GM12874 (cell line): ENCODE results near the gene SDK1.

Experiments
- TF ChIP-seq, protein P1 (sequence below): IDR thresholded peaks from 2 replicates; pipeline ENCODE4 v1.5.1; 2011; ENCODE audit warnings: low read depth, mild to moderate bottlenecking, control low read depth, low read length, moderate library complexity; ENCODE audit not compliant: insufficient read depth

Gene SDK1

DNA sequence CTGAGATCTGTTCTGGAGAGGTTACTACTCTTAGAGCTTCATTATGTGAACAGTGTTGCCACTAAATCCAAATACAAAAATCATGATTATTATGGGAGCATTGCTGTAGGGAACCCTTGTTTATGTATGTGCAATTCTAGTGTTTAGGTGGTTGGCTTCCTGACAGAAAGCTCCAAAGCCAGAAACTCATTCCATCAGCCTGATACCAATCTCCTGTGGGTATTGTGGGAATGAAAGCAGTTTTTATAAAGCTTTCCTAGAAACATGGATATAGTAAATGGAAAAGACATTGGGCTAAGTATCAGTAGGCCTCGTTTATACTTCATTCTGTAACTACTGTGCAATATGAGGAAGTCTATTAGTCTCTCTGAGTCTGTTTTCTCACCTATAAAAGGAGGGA, 6.4 kb downstream of the SDK1 start:
- TF ChIP-seq, protein P1, sequence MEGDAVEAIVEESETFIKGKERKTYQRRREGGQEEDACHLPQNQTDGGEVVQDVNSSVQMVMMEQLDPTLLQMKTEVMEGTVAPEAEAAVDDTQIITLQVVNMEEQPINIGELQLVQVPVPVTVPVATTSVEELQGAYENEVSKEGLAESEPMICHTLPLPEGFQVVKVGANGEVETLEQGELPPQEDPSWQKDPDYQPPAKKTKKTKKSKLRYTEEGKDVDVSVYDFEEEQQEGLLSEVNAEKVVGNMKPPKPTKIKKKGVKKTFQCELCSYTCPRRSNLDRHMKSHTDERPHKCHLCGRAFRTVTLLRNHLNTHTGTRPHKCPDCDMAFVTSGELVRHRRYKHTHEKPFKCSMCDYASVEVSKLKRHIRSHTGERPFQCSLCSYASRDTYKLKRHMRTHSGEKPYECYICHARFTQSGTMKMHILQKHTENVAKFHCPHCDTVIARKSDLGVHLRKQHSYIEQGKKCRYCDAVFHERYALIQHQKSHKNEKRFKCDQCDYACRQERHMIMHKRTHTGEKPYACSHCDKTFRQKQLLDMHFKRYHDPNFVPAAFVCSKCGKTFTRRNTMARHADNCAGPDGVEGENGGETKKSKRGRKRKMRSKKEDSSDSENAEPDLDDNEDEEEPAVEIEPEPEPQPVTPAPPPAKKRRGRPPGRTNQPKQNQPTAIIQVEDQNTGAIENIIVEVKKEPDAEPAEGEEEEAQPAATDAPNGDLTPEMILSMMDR, result no peak

DNA sequence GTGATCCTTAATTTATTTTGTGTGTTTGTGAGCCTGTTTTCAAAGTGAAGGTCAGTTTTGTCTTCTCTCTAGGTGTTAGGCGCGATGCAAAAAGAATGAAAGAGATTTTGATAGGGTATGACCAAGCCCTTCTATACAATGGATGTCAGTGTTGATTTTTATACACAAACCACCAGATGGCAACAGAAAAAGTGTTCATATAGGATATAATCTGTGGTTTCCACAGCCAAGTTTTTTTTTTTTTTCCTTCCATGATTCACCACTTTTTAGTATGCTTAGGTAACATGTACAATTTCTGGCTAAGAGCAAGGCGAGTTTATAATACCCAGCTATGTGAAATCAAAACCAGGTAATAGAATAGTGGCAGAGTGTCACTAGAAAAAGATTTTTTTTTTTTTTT, 8.1 kb downstream of the SDK1 start:
- TF ChIP-seq, protein P1, result no peak

DNA sequence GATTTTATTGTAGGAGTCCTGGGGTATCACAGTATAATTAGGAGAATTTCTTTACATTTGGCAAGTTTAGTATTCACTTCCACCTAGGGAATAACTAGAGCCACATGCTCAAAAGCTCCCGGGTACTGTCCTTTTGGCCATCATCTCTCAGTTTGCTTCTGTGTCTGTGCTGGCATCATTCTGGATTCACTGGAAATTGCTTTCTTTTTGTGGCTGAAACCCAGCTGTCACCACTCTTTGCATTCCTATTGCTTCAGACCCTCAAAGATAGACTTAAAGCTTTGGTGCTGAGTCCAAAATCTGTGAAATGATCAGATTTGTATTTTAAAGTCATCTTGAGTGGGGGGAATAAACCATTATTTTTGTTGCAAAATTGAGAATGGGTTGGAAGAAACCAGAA, 8.9 kb downstream of the SDK1 start:
- TF ChIP-seq, protein P1, result no peak

DNA sequence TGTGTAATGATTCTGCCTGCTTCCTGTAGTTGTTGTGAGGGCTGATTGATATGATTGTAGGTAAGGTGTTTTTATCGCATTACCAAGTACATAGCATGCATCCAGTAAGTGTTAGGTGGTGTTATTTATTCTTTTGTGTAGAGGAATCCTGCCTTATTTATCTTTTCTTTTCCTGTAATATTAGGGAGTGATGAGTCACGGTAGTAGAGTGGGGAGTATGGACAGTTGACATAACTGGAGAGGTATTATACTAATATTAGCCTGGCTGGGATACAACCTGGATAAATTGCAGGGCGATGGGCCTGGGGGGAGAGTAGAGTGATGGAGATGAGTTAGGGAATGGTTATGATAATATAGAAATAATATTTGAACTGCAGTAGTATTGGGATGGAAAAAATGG, 9.8 kb downstream of the SDK1 start:
- TF ChIP-seq, protein P1, result no peak

DNA sequence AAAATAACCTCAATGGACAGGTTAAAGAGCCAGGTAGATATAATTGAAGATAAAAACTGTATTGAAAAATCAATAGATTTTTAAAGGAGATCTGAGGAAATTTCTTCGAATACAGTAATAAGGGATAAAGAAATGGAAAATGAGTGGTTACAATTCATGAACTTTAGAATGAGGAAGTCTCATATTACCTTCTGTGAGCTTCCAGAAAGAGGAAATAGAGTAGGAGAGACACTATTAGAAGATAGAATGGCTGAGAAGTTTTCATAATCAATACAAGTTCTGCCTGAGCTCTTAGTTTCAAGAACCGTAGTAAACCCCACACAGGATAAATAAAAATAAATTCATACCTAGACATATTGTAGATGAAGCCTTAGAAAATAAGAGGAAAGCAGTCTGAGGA, 11.5 kb downstream of the SDK1 start:
- TF ChIP-seq, protein P1, result no peak

DNA sequence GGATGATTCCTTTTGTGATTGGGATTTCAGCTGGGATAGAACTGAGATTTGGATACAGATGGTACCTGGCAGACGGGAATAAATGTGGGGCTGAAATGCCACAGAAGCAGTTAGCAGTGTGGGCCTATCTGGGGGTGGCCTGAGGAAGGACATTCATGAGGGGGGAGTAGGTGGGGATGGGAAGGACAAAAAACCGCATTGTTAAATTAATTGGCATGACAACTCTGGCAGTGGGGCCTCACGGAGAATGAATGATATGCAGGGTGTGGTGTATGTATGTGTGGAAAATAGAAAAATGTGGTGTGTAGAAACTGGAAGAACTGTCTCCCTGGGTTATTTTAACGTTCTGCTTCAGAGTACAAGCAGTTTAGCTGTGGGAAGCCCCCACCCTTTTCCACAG, 17.8 kb downstream of the SDK1 start:
- TF ChIP-seq, protein P1, result no peak

DNA sequence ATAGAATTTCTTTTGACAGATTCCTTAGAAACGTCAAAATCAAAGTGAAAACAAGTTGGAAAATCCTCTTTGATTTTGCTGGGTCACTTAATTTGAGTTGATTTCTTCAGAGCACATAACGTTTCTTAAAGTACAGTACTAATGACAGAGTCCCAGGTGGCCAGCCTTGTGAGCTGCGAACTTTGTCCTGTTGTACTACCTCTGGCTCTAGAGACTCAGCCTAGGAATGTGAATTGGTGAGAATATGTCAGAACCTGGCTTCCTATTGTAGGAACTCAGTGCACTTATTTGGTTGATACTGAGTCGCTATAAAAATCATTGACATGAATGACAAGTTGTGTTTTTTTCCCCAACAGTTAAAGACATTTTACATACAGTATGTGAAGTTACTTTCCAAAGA, 20.2 kb downstream of the SDK1 start:
- TF ChIP-seq, protein P1, result no peak

DNA sequence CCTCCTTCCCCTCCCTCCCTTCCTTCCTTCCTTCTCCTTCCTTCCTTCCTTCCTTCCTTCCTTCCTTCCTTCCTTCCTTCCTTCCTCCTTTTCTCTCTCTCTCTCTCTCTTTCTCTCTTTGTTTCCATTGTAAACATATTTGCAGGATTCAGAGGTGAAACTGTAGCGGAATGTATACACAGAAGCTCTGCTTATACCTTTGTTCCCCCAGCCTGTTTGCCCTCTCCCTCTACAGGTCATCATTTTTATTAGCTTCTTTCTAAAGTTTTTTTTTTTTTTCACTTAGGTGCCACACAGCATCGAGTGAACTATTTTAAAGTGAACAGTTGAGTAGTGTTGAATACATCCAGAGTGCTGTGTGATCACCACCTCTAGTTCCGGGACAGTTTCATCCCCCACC, 20.7 kb downstream of the SDK1 start:
- TF ChIP-seq, protein P1, result no peak
